Esophagus squamous epithelium (tissue), 5 donors: ENCODE results near the gene CYP2A6. TPM values are rescaled to one million over a fixed set of nuclear protein-coding genes. Genes with fewer than 3 reads are reported as not detected.
A peak's percentile ranks its signal among the peaks of the same experiment; 100 is the strongest.
"Not testable (repeated sequence)": the region's sequence is repeated elsewhere in the genome, so short reads cannot be mapped to it uniquely, and the experiment has no call there.

ENCODE experiments used
- DNase-seq: peaks from one replicate; lab custom pipeline; 2025; lab: John Stamatoyannopoulos, UW
- H3K27ac ChIP-seq, 4 donors: fragments of 200-600 bp; sonication (generic); one replicate each; pipeline ENCODE4 v1.5.1; 2016 to 2019; ENCODE audit warnings: mild to moderate bottlenecking in 1 of 4
- H3K27me3 ChIP-seq, 4 donors: fragments of 200-600 bp; sonication (generic); 1 replicate in 3 of 4; 2 replicates in 1 of 4; pipeline versions ENCODE4 v1.5.1 to v1.6.0; 2017 to 2021; ENCODE audit warnings: antibody characterized with exemption in 1 of 4
- H3K36me3 ChIP-seq, 3 donors: fragments of 200-600 bp; sonication (generic); one replicate each; pipeline ENCODE4 v1.5.1; 2016 to 2019
- H3K4me1 ChIP-seq, 3 donors: fragments of 200-600 bp; sonication (generic); one replicate each; pipeline ENCODE4 v1.5.1; 2017 to 2019
- H3K4me3 ChIP-seq, 4 donors: fragments of 200-600 bp; sonication (generic); 1 replicate in 3 of 4; 2 replicates in 1 of 4; pipeline ENCODE4 v1.5.1; 2016 to 2019; ENCODE audit warnings: mild to moderate bottlenecking in 2 of 4, moderate library complexity in 1 of 4
- H3K9me3 ChIP-seq, 3 donors: fragments of 200-600 bp; sonication (generic); one replicate each; pipeline ENCODE4 v1.5.1; 2016 to 2019
- CTCF ChIP-seq, 6 experiments: fragments of 450-650 bp in 4 of 6; fragments of 200-600 bp in 2 of 6; sonication (generic) in 2 of 6; IDR thresholded peaks; one replicate each; pipeline ENCODE4 v1.5.1; 2016 to 2019; ENCODE audit warnings: antibody characterized with exemption in 6 of 6, mild to moderate bottlenecking in 4 of 6, moderate library complexity in 4 of 6
- POLR2A ChIP-seq, 4 donors: fragments of 450-650 bp; IDR thresholded peaks; one replicate each; pipeline ENCODE4 v1.6.1; 2017; ENCODE audit warnings: antibody characterized with exemption in 4 of 4, mild to moderate bottlenecking in 4 of 4, moderate library complexity in 3 of 4
- WGBS, 2 donors: methylation state at CpG; one replicate each; pipeline ENCODE4 v1.1.5; 2018; 5-methylcytosine and 5-hydroxymethylcytosine counted together
- intact Hi-C: fragments of 100-400 bp; cut with DNase I; formaldehyde crosslinking; loops from one replicate; pipeline ENCODE4 v1.15.0; 2022
- total RNA-seq, 4 donors: library from RNA; depleted of rRNA; stranded (reverse); fragments of >200 nt; gene quantifications; one replicate each; pipeline ENCODE4 v1.1.0, GENCODE V29; 2016
- donor health status: DM: yes; HTN: yes; CAD: no.

CYP2A6 gene
- total RNA-seq, 4 donors from 2014 or later = not detected

- Histone ChIP-seq H3K27ac (no peak overlapping the region), H3K36me3 (peaks cover 0 to 13% (median 0%) of the 10 kb centered on the region in 3 donors), H3K4me3 (no peak overlapping the region), H3K4me1 (no peaks in the 10 kb centered on the region), H3K9me3 (no peaks in the 10 kb centered on the region), H3K27me3 (no peaks in the 10 kb centered on the region)
- DNase-seq = no peak
- intact Hi-C loops = no loop called here
- TF ChIP-seq CTCF (IDR thresholded peaks at IDR 0.05) (no peak), POLR2A (IDR thresholded peaks at IDR 0.05) (no peak)
Observed at GRCh38 chr19:40829205-40829604, 21.0 kb downstream of the CYP2A6 start.

GRCh38 chr19:40827386-40828247, 22.6 kb downstream of the CYP2A6 start:
- no peak for DNase-seq
- intact Hi-C loops = no loop called here
- no peak for TF ChIP-seq CTCF (IDR thresholded peaks at IDR 0.05)
- TF ChIP-seq POLR2A (IDR thresholded peaks at IDR 0.05) = no peak

DNA sequence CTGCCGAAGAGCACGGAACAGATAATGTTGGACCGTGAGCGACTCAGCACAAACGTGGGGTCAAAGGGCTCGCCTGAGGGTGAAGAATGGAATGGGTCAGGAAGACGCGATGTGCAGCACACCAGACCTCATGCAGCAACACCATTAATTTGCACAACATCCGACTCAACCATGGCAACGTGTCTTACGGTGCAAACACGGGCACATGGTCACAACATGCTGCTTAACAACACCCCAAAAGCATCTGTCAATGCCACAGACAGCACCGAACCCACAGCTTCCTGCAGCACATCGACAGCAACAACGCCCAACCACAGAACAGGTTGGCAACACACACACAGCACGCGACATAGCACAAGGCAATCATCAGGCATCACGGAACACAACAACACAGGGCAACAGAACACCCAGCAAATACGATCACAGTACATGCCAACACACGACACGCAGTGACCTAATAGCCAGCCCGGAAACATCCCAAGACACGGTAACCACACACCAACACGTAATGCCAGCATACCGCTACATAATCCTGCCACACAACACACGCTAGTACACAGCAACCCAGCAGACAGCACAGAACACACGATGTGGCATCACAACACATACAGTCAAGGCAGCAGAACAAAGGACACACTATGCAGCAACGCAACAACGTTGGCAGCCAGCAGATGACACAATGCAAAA, 23.4 kb downstream of the CYP2A6 start:
- H3K9me3 ChIP-seq, H3K27me3 ChIP-seq, intact Hi-C loops, H3K4me3 ChIP-seq, H3K27ac ChIP-seq, H3K4me1 ChIP-seq, DNase-seq: not testable (repeated sequence)
- WGBS, 2 donors = 85 to 87% methylated on average over 23 to 24 of the region's 29 CpGs
- peaks cover 0 to 13% (median 0%) of the 10 kb centered on the region in 3 donors for H3K36me3 ChIP-seq

More at GRCh38 chr19:40827386-40828247, 22.6 kb downstream of the CYP2A6 start:
- no peak overlapping the region for H3K27ac ChIP-seq
- WGBS, 2 donors = 91 to 95% methylated on average over 22 of the region's 22 CpGs
- no peaks in the 10 kb centered on the region for H3K9me3 ChIP-seq
- no peaks in the 10 kb centered on the region for H3K4me1 ChIP-seq
- no peaks in the 10 kb centered on the region for H3K27me3 ChIP-seq
- H3K36me3 ChIP-seq = peaks cover 0 to 13% (median 0%) of the 10 kb centered on the region in 3 donors
- H3K4me3 ChIP-seq = no peak overlapping the region

GRCh38 chr19:40826312-40826698, 23.9 kb downstream of the CYP2A6 start:
- H3K4me3 ChIP-seq, H3K27ac ChIP-seq, intact Hi-C loops, H3K9me3 ChIP-seq, H3K4me1 ChIP-seq, DNase-seq, H3K27me3 ChIP-seq: not testable (repeated sequence)
- H3K36me3 ChIP-seq = peaks cover 0 to 13% (median 0%) of the 10 kb centered on the region in 3 donors
- WGBS, 2 donors = 91 to 100% methylated on average over 2 to 9 of the region's 14 CpGs

- 65% methylated on average over 4 of the region's 6 CpGs; no CpG with 5 or more reads in 1 of the 2 donors for WGBS, 2 donors
- H3K4me3 ChIP-seq, H3K4me1 ChIP-seq, intact Hi-C loops, DNase-seq, H3K27me3 ChIP-seq, H3K9me3 ChIP-seq, H3K27ac ChIP-seq: not testable (repeated sequence)
- H3K36me3 ChIP-seq = peaks cover 0 to 13% (median 0%) of the 10 kb centered on the region in 3 donors
Observed at GRCh38 chr19:40825460-40826095, 24.7 kb downstream of the CYP2A6 start.

DNA sequence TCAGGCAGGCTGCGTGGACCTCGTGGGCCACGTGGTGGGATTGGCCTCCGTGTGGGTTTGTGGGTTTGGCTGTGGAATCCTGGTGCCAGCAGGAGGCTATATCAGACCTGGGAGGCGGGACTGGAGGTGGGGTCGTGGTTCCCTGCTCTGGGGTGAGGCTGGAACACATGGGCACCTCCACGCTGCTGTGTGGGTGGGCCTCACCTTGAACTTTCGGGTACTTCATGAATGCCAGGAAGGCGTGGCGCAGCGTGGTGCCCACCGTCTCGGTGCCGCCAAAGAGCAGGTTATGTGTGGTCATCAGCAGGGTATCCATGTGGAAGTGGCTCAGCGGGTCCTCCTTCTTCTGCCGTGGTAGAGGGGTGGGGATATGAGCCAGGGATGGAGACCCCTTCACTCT, 25.3 kb downstream of the CYP2A6 start:
- H3K27me3 ChIP-seq, H3K4me1 ChIP-seq, intact Hi-C loops, H3K4me3 ChIP-seq, H3K27ac ChIP-seq, H3K9me3 ChIP-seq, DNase-seq: not testable (repeated sequence)
- WGBS, 2 donors = 75 to 96% methylated on average over 8 to 11 of the region's 16 CpGs
- H3K36me3 ChIP-seq = peaks cover 0 to 13% (median 0%) of the 10 kb centered on the region in 3 donors

- Histone ChIP-seq H3K4me1 (peaks cover 5 to 26% (median 15%) of the 10 kb centered on the region in 3 donors), H3K27ac (peak overlapping the region in 2 of 4 donors; percentile 21 to 29), H3K36me3 (peaks cover 0 to 13% (median 0%) of the 10 kb centered on the region in 3 donors)
- H3K4me3 ChIP-seq, H3K9me3 ChIP-seq, H3K27me3 ChIP-seq, DNase-seq, intact Hi-C loops: not testable (repeated sequence)
- WGBS, 2 donors = 72 to 91% methylated on average over 6 to 9 of the region's 9 CpGs
Observed at GRCh38 chr19:40822704-40823553, 27.3 kb downstream of the CYP2A6 start.
